KMS-11 (cell line): ENCODE measurements around the gene OR10D3.
"Not testable (repeated sequence)": the region's sequence is repeated elsewhere in the genome, so short reads cannot be mapped to it uniquely, and the experiment has no call there.

Experiments
- H2AFZ ChIP-seq: fragments of 200-600 bp; sonication (generic); 2 replicates; pipeline ENCODE4 v1.6.1; 2016; ENCODE audit warnings: antibody characterized with exemption, mixed run types, low read depth
- H3K27ac ChIP-seq: fragments of 200-600 bp; sonication (generic); 2 replicates; pipeline ENCODE4 v1.6.1; 2016; ENCODE audit warnings: mild to moderate bottlenecking, mixed run types
- H3K27me3 ChIP-seq: fragments of 200-600 bp; sonication (generic); 2 replicates; pipeline ENCODE4 v1.6.1; 2017; ENCODE audit warnings: mild to moderate bottlenecking, low read depth, mixed run types, moderate library complexity; ENCODE audit not compliant: insufficient read depth
- H3K36me3 ChIP-seq: fragments of 200-600 bp; sonication (generic); 2 replicates; pipeline ENCODE4 v1.6.1; 2017; ENCODE audit warnings: mild to moderate bottlenecking, mixed run types; ENCODE audit not compliant: insufficient read depth
- H3K4me1 ChIP-seq: fragments of 200-600 bp; sonication (generic); 2 replicates; pipeline ENCODE4 v1.6.1; 2016; ENCODE audit warnings: mild to moderate bottlenecking, low read depth, mixed run types; ENCODE audit not compliant: poor library complexity, severe bottlenecking
- H3K4me2 ChIP-seq: fragments of 200-600 bp; sonication (generic); 2 replicates; pipeline ENCODE4 v1.7.0; 2016; ENCODE audit warnings: mild to moderate bottlenecking, mixed run types
- H3K4me3 ChIP-seq: fragments of 200-600 bp; sonication (generic); IDR thresholded peaks from 2 replicates; pipeline ENCODE4 v1.6.1; 2017; ENCODE audit warnings: low read depth, low read length, mixed read lengths; ENCODE audit not compliant: insufficient read depth
- H3K79me2 ChIP-seq: fragments of 200-600 bp; sonication (generic); 2 replicates; pipeline ENCODE4 v1.6.1; 2016; ENCODE audit warnings: low read depth, mixed run types; ENCODE audit not compliant: insufficient read depth
- H3K9ac ChIP-seq: fragments of 200-600 bp; sonication (generic); 2 replicates; pipeline ENCODE4 v1.6.1; 2016; ENCODE audit warnings: mild to moderate bottlenecking, mixed run types
- H4K20me1 ChIP-seq: fragments of 200-600 bp; sonication (generic); 2 replicates; pipeline ENCODE4 v1.6.1; 2016; ENCODE audit warnings: mild to moderate bottlenecking, mixed run types; ENCODE audit not compliant: insufficient read depth
- TF ChIP-seq, protein P1 (sequence below): fragments of 200-600 bp; sonication (generic); conservative IDR thresholded peaks from 2 replicates; pipeline ENCODE4 v1.6.1; 2017; ENCODE audit warnings: low read depth, mild to moderate bottlenecking, antibody characterized with exemption, low read length, moderate library complexity, mixed read lengths

The OR10D3 gene

GRCh38 chr11:124222407-124222806, 39.3 kb downstream of the OR10D3 start:
- no peaks in the 10 kb centered on the region for H3K4me1 ChIP-seq
- no peaks in the 10 kb centered on the region for H4K20me1 ChIP-seq
- H3K9ac ChIP-seq = no peak overlapping the region
- H3K27me3 ChIP-seq = no peaks in the 10 kb centered on the region
- no peak overlapping the region for H3K27ac ChIP-seq
- H3K4me3 ChIP-seq = no peak overlapping the region
- H3K4me2 ChIP-seq = no peak overlapping the region
- TF ChIP-seq, protein P1, sequence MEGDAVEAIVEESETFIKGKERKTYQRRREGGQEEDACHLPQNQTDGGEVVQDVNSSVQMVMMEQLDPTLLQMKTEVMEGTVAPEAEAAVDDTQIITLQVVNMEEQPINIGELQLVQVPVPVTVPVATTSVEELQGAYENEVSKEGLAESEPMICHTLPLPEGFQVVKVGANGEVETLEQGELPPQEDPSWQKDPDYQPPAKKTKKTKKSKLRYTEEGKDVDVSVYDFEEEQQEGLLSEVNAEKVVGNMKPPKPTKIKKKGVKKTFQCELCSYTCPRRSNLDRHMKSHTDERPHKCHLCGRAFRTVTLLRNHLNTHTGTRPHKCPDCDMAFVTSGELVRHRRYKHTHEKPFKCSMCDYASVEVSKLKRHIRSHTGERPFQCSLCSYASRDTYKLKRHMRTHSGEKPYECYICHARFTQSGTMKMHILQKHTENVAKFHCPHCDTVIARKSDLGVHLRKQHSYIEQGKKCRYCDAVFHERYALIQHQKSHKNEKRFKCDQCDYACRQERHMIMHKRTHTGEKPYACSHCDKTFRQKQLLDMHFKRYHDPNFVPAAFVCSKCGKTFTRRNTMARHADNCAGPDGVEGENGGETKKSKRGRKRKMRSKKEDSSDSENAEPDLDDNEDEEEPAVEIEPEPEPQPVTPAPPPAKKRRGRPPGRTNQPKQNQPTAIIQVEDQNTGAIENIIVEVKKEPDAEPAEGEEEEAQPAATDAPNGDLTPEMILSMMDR = no peak
- H3K79me2 ChIP-seq = no peaks in the 10 kb centered on the region
- no peak overlapping the region for H2AFZ ChIP-seq
- H3K36me3 ChIP-seq = no peaks in the 10 kb centered on the region

GRCh38 chr11:124224618-124225423, 41.7 kb downstream of the OR10D3 start:
- not testable (repeated sequence) for H3K9ac ChIP-seq, H3K79me2 ChIP-seq, H3K36me3 ChIP-seq, H3K4me1 ChIP-seq, H3K4me3 ChIP-seq, H3K27ac ChIP-seq, H2AFZ ChIP-seq, H3K4me2 ChIP-seq, H4K20me1 ChIP-seq, H3K27me3 ChIP-seq

- no peaks in the 10 kb centered on the region for H3K79me2 ChIP-seq
- no peak overlapping the region for H3K4me2 ChIP-seq
- H3K4me1 ChIP-seq = no peaks in the 10 kb centered on the region
- TF ChIP-seq, protein P1 = no peak
- no peak overlapping the region for H2AFZ ChIP-seq
- H3K27me3 ChIP-seq = no peaks in the 10 kb centered on the region
- H3K4me3 ChIP-seq = no peak overlapping the region
- no peak overlapping the region for H3K9ac ChIP-seq
- H3K36me3 ChIP-seq = no peaks in the 10 kb centered on the region
- H4K20me1 ChIP-seq = no peaks in the 10 kb centered on the region
- no peak overlapping the region for H3K27ac ChIP-seq
Observed at GRCh38 chr11:124225471-124225870, 42.3 kb downstream of the OR10D3 start.

- Histone ChIP-seq H3K79me2 (no peaks in the 10 kb centered on the region), H3K4me2 (no peak overlapping the region), H3K27ac (no peak overlapping the region), H3K36me3 (no peaks in the 10 kb centered on the region), H2AFZ (no peak overlapping the region), H4K20me1 (no peaks in the 10 kb centered on the region), H3K4me3 (no peak overlapping the region), H3K4me1 (no peaks in the 10 kb centered on the region), H3K9ac (no peak overlapping the region), H3K27me3 (no peaks in the 10 kb centered on the region)
- TF ChIP-seq, protein P1 = no peak
Observed at GRCh38 chr11:124233376-124233775, 50.2 kb downstream of the OR10D3 start.
